IPS-15b (cell line): Measurements from ENCODE around the gene KLHL5.

Source experiments
- H3K27me3 ChIP-seq: one replicate; pipeline ENCODE4 v1.6.1; 2013; ENCODE audit warnings: low read length; ENCODE audit not compliant: control insufficient read depth, insufficient read depth
- H3K36me3 ChIP-seq: one replicate; pipeline ENCODE4 v1.6.1; 2013; ENCODE audit warnings: low read length; ENCODE audit not compliant: control insufficient read depth, insufficient read depth
- H3K4me1 ChIP-seq: one replicate; pipeline ENCODE4 v1.6.1; 2013; ENCODE audit warnings: mild to moderate bottlenecking, low read length; ENCODE audit not compliant: control insufficient read depth, insufficient read depth
- H3K4me3 ChIP-seq: one replicate; pipeline ENCODE4 v1.5.1; 2013; ENCODE audit warnings: low read depth, low read length
- H3K9ac ChIP-seq: one replicate; pipeline ENCODE4 v1.6.1; 2013; ENCODE audit warnings: low read depth, mild to moderate bottlenecking, low read length
- H3K9me3 ChIP-seq: one replicate; pipeline ENCODE4 v1.6.1; 2013; ENCODE audit warnings: mild to moderate bottlenecking, low read length; ENCODE audit not compliant: control insufficient read depth, insufficient read depth

Gene KLHL5

DNA sequence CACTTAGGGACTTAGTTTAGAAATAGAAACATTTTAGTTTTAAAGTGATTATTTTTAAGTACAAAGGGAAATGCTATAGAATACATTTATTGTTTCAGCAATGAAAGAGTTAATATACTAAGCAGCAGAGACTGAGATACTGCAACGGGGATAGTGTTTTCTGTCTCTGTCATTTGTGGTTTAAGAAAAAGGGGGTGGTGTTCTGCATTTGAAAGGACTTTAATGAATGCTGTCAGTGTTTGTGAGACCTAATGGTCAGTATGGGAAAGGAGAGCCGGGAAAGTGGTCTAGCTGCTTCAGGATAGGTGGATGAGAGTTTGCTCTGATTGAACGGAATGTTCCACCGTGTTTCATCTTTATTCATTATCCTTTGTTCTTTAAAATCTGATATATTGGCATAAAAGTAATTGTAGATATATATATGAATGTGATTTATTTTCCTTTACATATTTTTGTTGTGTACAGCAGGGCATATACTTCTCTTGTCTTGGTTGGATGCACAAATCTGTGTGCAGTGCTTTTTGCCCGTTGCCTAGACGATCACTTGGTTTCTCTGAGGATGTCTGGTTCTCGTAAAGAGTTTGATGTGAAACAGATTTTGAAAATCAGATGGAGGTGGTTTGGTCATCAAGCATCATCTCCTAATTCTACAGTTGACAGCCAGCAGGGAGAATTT is at the start of gene KLHL5:
Gene KLHL5 (plus strand): TSS at position 139 of the 676 bp plus-strand sequence. CDS start 421 bp downstream, at position 560.
- Histone ChIP-seq H3K27me3 (no peaks in the 10 kb centered on the region), H3K9me3 (no peaks in the 10 kb centered on the region), H3K9ac (no peak within 1 kb of the TSS), H3K4me1 (peaks cover 15% of the 10 kb centered on the region), H3K36me3 (no peaks in the 10 kb centered on the region), H3K4me3 (peak within 1 kb of the TSS; percentile 14)

DNA sequence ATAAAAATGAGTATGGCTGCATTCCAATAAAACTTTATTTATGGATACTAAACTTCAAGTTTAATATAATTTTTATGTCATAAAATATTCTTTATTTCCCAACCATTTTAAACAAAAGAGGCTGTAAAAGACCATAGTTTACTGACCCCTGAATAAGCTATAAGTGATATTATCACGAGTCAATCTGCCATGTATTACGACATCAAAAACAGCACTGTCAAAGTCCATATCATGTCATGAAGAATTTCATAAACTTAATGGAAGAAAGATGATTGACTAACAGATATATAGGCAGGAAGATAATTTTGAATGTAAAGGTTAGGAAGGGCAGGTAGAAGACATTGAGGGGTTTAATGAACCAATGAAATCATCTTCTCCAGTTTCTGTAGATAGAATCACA is 48.0 kb upstream of the KLHL5 start:
- Histone ChIP-seq H3K9ac (no peak overlapping the region), H3K36me3 (no peaks in the 10 kb centered on the region), H3K27me3 (no peaks in the 10 kb centered on the region), H3K4me3 (no peak overlapping the region), H3K4me1 (no peaks in the 10 kb centered on the region), H3K9me3 (no peaks in the 10 kb centered on the region)

DNA sequence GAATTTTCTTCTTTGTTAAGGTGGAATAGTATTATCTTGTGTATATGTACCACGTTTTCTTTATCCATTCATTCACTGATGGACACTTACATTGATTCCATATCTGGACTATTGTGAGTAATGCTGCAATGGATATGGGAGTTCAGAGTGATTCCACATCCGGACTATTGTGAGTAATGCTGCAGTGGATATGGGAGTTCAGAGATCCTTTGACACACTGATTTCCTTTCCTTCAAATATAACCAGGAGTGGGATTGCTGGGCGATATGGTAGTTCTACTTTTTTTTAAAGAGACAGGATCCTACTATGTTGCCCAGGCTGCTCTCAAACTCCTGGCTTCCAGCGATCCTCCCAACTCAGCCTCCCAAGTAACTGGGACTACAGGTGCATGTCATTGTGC is 41.9 kb upstream of the KLHL5 start:
- Histone ChIP-seq H3K9me3 (no peaks in the 10 kb centered on the region), H3K36me3 (no peaks in the 10 kb centered on the region), H3K27me3 (no peaks in the 10 kb centered on the region), H3K4me3 (no peak overlapping the region), H3K4me1 (no peaks in the 10 kb centered on the region), H3K9ac (no peak overlapping the region)

- H3K9me3 ChIP-seq = no peaks in the 10 kb centered on the region
- H3K9ac ChIP-seq = no peak overlapping the region
- H3K4me3 ChIP-seq = no peak overlapping the region
- no peaks in the 10 kb centered on the region for H3K27me3 ChIP-seq
- no peaks in the 10 kb centered on the region for H3K4me1 ChIP-seq
- H3K36me3 ChIP-seq = no peaks in the 10 kb centered on the region
Observed at GRCh38 chr4:39021631-39022030, 40.4 kb upstream of the KLHL5 start.

DNA sequence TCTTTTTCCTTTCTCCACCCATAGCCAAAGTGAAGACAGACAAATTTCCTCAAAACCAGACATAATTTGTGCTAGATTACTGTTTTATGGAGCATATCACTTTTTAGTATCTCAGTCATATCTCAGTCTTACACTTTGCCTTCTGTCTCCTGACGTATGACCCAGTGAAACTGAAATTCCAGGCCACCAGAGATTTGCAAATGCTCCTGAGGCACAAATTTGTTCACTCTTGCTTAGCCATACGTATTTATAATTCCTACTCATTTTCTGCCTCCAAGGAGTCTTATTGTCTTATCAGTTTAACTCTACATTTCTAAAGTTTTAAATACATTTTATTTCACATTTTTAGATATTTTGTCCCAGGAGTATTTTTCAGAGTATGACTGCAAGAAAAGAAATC is 39.8 kb upstream of the KLHL5 start:
- H3K4me3 ChIP-seq = no peak overlapping the region

GRCh38 chr4:39023059-39023458 is 39.0 kb upstream of the KLHL5 start:
- H3K36me3 ChIP-seq = no peaks in the 10 kb centered on the region
- H3K4me3 ChIP-seq = no peak overlapping the region
- no peak overlapping the region for H3K9ac ChIP-seq
- no peaks in the 10 kb centered on the region for H3K9me3 ChIP-seq
- H3K4me1 ChIP-seq = no peaks in the 10 kb centered on the region
- H3K27me3 ChIP-seq = no peaks in the 10 kb centered on the region

More for the DNA sequence above, 39.8 kb upstream of the KLHL5 start:
- Histone ChIP-seq H3K36me3 (no peaks in the 10 kb centered on the region), H3K9ac (no peak overlapping the region), H3K27me3 (no peaks in the 10 kb centered on the region), H3K9me3 (no peaks in the 10 kb centered on the region), H3K4me1 (no peaks in the 10 kb centered on the region)

GRCh38 chr4:39024311-39024865 is 37.6 kb upstream of the KLHL5 start:
- Histone ChIP-seq H3K27me3 (no peaks in the 10 kb centered on the region), H3K9me3 (no peaks in the 10 kb centered on the region), H3K4me3 (no peak overlapping the region), H3K4me1 (no peaks in the 10 kb centered on the region), H3K9ac (no peak overlapping the region), H3K36me3 (no peaks in the 10 kb centered on the region)

DNA sequence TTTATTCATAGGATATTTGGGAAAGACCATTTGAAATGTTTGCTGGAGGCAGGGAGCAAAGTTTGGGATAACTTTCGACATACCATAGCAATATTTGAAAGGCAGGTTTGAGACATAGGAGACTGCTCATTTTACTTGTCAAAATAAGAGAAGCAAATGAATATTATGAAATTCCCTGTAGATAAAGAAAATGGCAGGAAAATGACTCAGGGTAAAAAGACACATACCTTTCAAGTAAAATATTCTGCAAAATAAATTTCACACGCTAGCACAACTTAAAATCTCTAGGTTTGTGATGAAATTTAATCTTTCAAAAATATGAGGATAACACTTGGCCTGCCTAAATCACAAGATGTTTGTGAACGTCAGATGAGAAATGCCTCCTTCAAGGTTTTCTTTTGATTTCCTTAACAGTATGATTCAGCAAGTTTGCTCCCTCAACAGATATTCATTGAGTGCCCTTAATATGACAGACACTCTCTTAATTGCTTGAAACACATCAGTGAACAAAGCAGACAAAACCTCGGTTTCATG is 36.4 kb upstream of the KLHL5 start:
- no peak overlapping the region for H3K9ac ChIP-seq
- no peaks in the 10 kb centered on the region for H3K9me3 ChIP-seq
- no peaks in the 10 kb centered on the region for H3K36me3 ChIP-seq
- H3K27me3 ChIP-seq = no peaks in the 10 kb centered on the region
- H3K4me3 ChIP-seq = no peak overlapping the region
- no peaks in the 10 kb centered on the region for H3K4me1 ChIP-seq

GRCh38 chr4:39026096-39026495 is 35.9 kb upstream of the KLHL5 start:
- Histone ChIP-seq H3K27me3 (no peaks in the 10 kb centered on the region), H3K9me3 (no peaks in the 10 kb centered on the region), H3K36me3 (no peaks in the 10 kb centered on the region), H3K4me3 (no peak overlapping the region), H3K4me1 (no peaks in the 10 kb centered on the region), H3K9ac (no peak overlapping the region)

- Histone ChIP-seq H3K9me3 (no peaks in the 10 kb centered on the region), H3K36me3 (no peaks in the 10 kb centered on the region), H3K4me1 (no peaks in the 10 kb centered on the region), H3K27me3 (no peaks in the 10 kb centered on the region), H3K4me3 (no peak overlapping the region), H3K9ac (no peak overlapping the region)
Observed at GRCh38 chr4:39029752-39030694, 32.0 kb upstream of the KLHL5 start.

DNA sequence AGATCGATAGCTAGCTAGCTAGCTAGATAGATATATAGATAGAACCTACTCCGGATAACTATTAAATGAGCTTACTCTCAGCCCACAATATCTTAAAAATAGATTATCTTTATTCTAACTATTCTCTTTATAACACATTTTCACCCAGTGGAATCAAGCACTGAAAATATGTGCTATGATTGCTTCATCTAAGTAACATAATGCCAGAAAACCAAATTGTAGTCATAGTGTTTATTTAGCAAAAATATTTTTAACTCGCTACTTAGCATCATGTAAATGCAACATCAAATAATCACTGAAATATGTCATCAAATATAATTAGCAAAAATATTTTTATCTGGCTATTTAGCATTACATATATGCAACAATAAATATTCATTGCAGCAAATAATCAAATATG is 31.3 kb upstream of the KLHL5 start:
- no peak overlapping the region for H3K9ac ChIP-seq
- no peak overlapping the region for H3K4me3 ChIP-seq
- no peaks in the 10 kb centered on the region for H3K9me3 ChIP-seq
- no peaks in the 10 kb centered on the region for H3K36me3 ChIP-seq
- no peaks in the 10 kb centered on the region for H3K4me1 ChIP-seq
- no peaks in the 10 kb centered on the region for H3K27me3 ChIP-seq
